Esophagus squamous epithelium (tissue), 5 donors: Measurements from ENCODE around the gene NBPF20. TPM values are rescaled to one million over a fixed set of nuclear protein-coding genes. Genes with fewer than 3 reads are reported as not detected.
"Not testable (repeated sequence)": the region's sequence is repeated elsewhere in the genome, so short reads cannot be mapped to it uniquely, and the experiment has no call there.

Source experiments
- DNase-seq: peaks from one replicate; lab custom pipeline; 2025; lab: John Stamatoyannopoulos, UW
- H3K27ac ChIP-seq, 4 donors: fragments of 200-600 bp; sonication (generic); one replicate each; pipeline ENCODE4 v1.5.1; 2016 to 2019; ENCODE audit warnings: mild to moderate bottlenecking in 1 of 4
- H3K27me3 ChIP-seq, 4 donors: fragments of 200-600 bp; sonication (generic); 1 replicate in 3 of 4; 2 replicates in 1 of 4; pipeline versions ENCODE4 v1.5.1 to v1.6.0; 2017 to 2021; ENCODE audit warnings: antibody characterized with exemption in 1 of 4
- H3K36me3 ChIP-seq, 3 donors: fragments of 200-600 bp; sonication (generic); one replicate each; pipeline ENCODE4 v1.5.1; 2016 to 2019
- H3K4me1 ChIP-seq, 3 donors: fragments of 200-600 bp; sonication (generic); one replicate each; pipeline ENCODE4 v1.5.1; 2017 to 2019
- H3K4me3 ChIP-seq, 4 donors: fragments of 200-600 bp; sonication (generic); 1 replicate in 3 of 4; 2 replicates in 1 of 4; pipeline ENCODE4 v1.5.1; 2016 to 2019; ENCODE audit warnings: mild to moderate bottlenecking in 2 of 4, moderate library complexity in 1 of 4
- H3K9me3 ChIP-seq, 3 donors: fragments of 200-600 bp; sonication (generic); one replicate each; pipeline ENCODE4 v1.5.1; 2016 to 2019
- WGBS, 2 donors: methylation state at CpG; one replicate each; pipeline ENCODE4 v1.1.5; 2018; 5-methylcytosine and 5-hydroxymethylcytosine counted together
- intact Hi-C: fragments of 100-400 bp; cut with DNase I; formaldehyde crosslinking; loops from one replicate; pipeline ENCODE4 v1.15.0; 2022
- total RNA-seq, 4 donors: library from RNA; depleted of rRNA; stranded (reverse); fragments of >200 nt; gene quantifications; one replicate each; pipeline ENCODE4 v1.1.0, GENCODE V29; 2016
- donor health status: DM: yes; HTN: yes; CAD: no.

Gene NBPF20
- total RNA-seq, 4 donors from 2014 or later = 0.34 to 2.3 (median 1.3) TPM

- intact Hi-C loops = not testable (repeated sequence)
Measured at GRCh38 chr1:145459063-145459462, 33.7 kb upstream of the NBPF20 start.

DNA sequence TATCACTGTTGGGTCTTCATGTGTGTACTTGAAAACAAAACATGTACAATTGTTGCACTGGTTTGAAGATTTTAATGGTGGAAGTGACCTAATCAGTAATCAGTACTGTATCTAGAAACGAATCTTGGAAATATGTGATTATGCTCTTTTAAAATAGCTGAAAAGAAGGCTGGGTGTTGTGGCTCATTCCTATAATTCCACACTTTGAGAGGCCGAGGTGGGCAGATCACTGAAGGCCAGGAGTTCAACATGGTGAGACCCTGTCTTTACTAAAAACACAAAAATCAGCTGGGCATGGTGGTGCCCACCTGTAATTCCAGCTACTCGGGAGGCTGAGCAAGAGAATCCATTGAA lies 29.4 kb upstream of the NBPF20 start:
- H3K9me3 ChIP-seq, intact Hi-C loops: not testable (repeated sequence)
- 50 to 75% methylated on average over 1 of the region's 3 CpGs for WGBS, 2 donors

More at GRCh38 chr1:145459063-145459462, 33.7 kb upstream of the NBPF20 start:
- H3K4me1 ChIP-seq, H3K36me3 ChIP-seq, H3K4me3 ChIP-seq, DNase-seq, H3K27ac ChIP-seq, H3K9me3 ChIP-seq: not testable (repeated sequence)
- WGBS, 2 donors = 55 to 86% methylated on average over 1 of the region's 1 CpG
- peaks cover 0 to 42% (median 0%) of the 10 kb centered on the region in 4 donors for H3K27me3 ChIP-seq

GRCh38 chr1:145453873-145454823 lies 28.7 kb upstream of the NBPF20 start:
- 19 to 40% methylated on average over 14 to 17 of the region's 86 CpGs for WGBS, 2 donors
- peaks cover 0 to 37% (median 0%) of the 10 kb centered on the region in 4 donors for H3K27me3 ChIP-seq
- DNase-seq, intact Hi-C loops, H3K9me3 ChIP-seq, H3K4me3 ChIP-seq, H3K36me3 ChIP-seq, H3K4me1 ChIP-seq, H3K27ac ChIP-seq: not testable (repeated sequence)

More for the DNA sequence above, 29.4 kb upstream of the NBPF20 start:
- H3K36me3 ChIP-seq, H3K4me3 ChIP-seq, H3K4me1 ChIP-seq, DNase-seq, H3K27ac ChIP-seq: not testable (repeated sequence)
- peaks cover 0 to 37% (median 0%) of the 10 kb centered on the region in 4 donors for H3K27me3 ChIP-seq

DNA sequence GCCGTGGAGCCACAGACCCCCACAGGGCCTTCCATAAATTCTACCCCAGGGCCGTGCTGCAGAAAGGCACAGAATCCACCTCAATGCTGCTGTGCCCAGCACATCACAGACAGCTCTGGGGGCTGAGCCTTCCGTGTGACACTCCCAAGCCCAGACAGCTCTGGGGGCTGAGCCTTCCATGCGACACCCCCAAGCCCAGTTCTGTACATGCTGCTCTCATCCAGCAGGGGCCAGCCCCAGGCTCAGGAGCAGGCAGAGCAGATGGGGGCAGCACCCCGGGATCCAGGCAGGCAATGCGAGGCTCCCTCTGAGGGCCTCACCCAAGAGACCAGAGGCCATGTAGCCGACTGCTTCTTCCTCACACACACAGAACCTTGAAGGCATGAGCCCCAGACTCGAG lies 27.1 kb upstream of the NBPF20 start:
- peaks cover 0 to 37% (median 0%) of the 10 kb centered on the region in 4 donors for H3K27me3 ChIP-seq
- DNase-seq, H3K27ac ChIP-seq, intact Hi-C loops, H3K4me3 ChIP-seq, H3K36me3 ChIP-seq, H3K4me1 ChIP-seq, H3K9me3 ChIP-seq: not testable (repeated sequence)
- no CpG with 5 or more reads among the region's 8 CpGs for WGBS, 2 donors

- H3K9me3 ChIP-seq, H3K4me3 ChIP-seq, intact Hi-C loops, H3K27ac ChIP-seq, H3K36me3 ChIP-seq, DNase-seq, H3K4me1 ChIP-seq: not testable (repeated sequence)
- peaks cover 0 to 39% (median 0%) of the 10 kb centered on the region in 4 donors for H3K27me3 ChIP-seq
- 6% methylated on average over 2 to 3 of the region's 8 CpGs for WGBS, 2 donors
Measured at GRCh38 chr1:145451914-145452313, 26.5 kb upstream of the NBPF20 start.

GRCh38 chr1:145445219-145445618 lies 19.8 kb upstream of the NBPF20 start:
- H3K4me3 ChIP-seq, H3K9me3 ChIP-seq, DNase-seq, intact Hi-C loops, H3K27ac ChIP-seq, H3K36me3 ChIP-seq, H3K27me3 ChIP-seq, H3K4me1 ChIP-seq: not testable (repeated sequence)
- WGBS, 2 donors = 40% methylated on average over 8 of the region's 11 CpGs; no CpG with 5 or more reads in 1 of the 2 donors

DNA sequence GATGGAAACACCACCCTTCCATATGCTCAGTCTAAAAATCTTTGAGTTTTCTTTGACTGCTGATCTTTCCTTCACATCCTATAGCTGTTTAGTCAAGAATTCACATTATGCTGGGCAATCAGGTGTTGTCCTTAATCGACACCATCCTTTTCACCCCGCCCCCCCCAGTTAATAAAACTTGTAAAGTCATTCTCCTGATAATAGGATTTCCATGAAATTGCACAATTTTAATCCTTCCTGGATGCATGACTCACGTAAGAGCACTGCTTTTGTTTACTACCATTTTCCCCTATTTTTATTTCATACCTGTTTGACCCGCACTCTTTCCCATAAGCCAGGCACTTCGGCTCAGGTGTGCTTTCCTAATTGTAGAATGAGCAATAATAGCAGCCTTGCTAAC lies 16.9 kb upstream of the NBPF20 start:
- intact Hi-C loops, H3K9me3 ChIP-seq, H3K4me3 ChIP-seq, H3K27ac ChIP-seq, H3K36me3 ChIP-seq, H3K4me1 ChIP-seq, DNase-seq, H3K27me3 ChIP-seq: not testable (repeated sequence)
- 54 to 64% methylated on average over 5 of the region's 5 CpGs for WGBS, 2 donors

GRCh38 chr1:145431363-145432256 lies 6.2 kb upstream of the NBPF20 start:
- H3K27me3 ChIP-seq = peaks cover 0 to 59% (median 3%) of the 10 kb centered on the region in 4 donors
- WGBS, 2 donors = 0% methylated on average over 4 of the region's 61 CpGs; no CpG with 5 or more reads in 1 of the 2 donors
- H3K9me3 ChIP-seq, intact Hi-C loops, H3K4me1 ChIP-seq, DNase-seq, H3K36me3 ChIP-seq, H3K27ac ChIP-seq: not testable (repeated sequence)
- peak overlapping the region in 3 of 4 donors; percentile 25 to 53 (median 31) for H3K4me3 ChIP-seq

- DNase-seq, H3K36me3 ChIP-seq, H3K27ac ChIP-seq, H3K9me3 ChIP-seq, H3K4me3 ChIP-seq, intact Hi-C loops: not testable (repeated sequence)
- Histone ChIP-seq H3K27me3 (peaks cover 0 to 60% (median 3%) of the 10 kb centered on the region in 4 donors), H3K4me1 (peaks cover under 1 to 11% (median 7%) of the 10 kb centered on the region in 3 donors)
- WGBS, 2 donors = 13 to 21% methylated on average over 8 to 10 of the region's 15 CpGs
Measured at GRCh38 chr1:145430830-145431229, 5.4 kb upstream of the NBPF20 start.

GRCh38 chr1:145429329-145429728 lies 3.9 kb upstream of the NBPF20 start:
- H3K9me3 ChIP-seq, H3K4me3 ChIP-seq, H3K36me3 ChIP-seq, H3K27ac ChIP-seq, intact Hi-C loops, DNase-seq: not testable (repeated sequence)
- H3K4me1 ChIP-seq = peaks cover 4 to 22% (median 10%) of the 10 kb centered on the region in 3 donors
- peaks cover 0 to 61% (median 3%) of the 10 kb centered on the region in 4 donors for H3K27me3 ChIP-seq
- 87 to 95% methylated on average over 1 of the region's 1 CpG for WGBS, 2 donors

DNA sequence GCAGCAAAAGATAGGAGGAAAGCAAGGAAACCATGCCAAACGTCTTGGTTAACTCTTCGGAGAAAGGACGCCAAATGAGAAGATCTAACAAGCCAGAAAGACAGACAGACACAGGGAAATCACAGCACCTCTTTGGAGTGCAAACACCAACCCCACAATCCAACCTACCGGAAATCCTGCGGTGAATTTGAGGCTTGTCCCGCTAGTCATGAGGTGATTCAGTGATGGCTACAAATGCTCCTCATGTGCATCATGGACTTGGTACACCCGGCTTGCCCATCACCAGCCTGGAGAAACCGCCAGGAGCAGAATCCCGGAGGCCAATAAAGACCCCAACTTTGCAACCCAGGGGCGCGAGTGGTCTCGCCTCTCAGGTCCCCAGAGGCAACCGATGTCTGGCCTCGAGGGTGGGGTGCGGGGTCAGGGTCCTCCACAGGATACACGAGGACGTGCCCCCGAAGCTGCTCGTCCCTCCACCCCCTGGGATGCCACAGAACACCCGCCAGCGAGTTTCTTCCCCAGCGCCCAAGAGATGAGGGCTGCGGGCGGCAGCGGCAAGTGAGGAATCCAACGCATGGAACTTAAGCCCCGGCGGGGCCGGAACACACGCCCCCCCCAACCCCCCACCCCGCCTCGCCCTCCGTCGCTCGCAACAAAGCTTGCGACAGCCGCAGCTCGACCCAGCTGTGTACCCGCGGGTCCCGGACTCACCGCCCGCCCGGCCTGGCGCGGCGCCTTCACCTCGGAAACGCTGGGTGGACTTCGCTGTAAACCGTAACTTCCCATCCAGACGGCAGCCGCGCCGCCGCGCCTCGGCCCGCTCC lies 579 bp downstream of the NBPF20 start:
- H3K36me3 ChIP-seq, intact Hi-C loops, H3K9me3 ChIP-seq, DNase-seq: not testable (repeated sequence)
- Histone ChIP-seq H3K4me1 (peaks cover 4 to 15% (median 5%) of the 10 kb centered on the region in 3 donors), H3K27ac (peak overlapping the region in 3 of 4 donors; percentile 58 to 68 (median 61)), H3K4me3 (peak overlapping the region; percentile 62 to 73 (median 64)), H3K27me3 (peaks cover 0 to 34% (median 3%) of the 10 kb centered on the region in 4 donors)
- WGBS, 2 donors = 2 to 5% methylated on average over 7 to 16 of the region's 59 CpGs
